NAMALWA (cell line): Measurements from ENCODE around the gene HOXD1.

Experiments used
- DNase-seq: peaks from one replicate; pipeline ENCODE4 v3.0.0-alpha.2; 2015; ENCODE audit warnings: low spot score

HOXD1 gene

DNA sequence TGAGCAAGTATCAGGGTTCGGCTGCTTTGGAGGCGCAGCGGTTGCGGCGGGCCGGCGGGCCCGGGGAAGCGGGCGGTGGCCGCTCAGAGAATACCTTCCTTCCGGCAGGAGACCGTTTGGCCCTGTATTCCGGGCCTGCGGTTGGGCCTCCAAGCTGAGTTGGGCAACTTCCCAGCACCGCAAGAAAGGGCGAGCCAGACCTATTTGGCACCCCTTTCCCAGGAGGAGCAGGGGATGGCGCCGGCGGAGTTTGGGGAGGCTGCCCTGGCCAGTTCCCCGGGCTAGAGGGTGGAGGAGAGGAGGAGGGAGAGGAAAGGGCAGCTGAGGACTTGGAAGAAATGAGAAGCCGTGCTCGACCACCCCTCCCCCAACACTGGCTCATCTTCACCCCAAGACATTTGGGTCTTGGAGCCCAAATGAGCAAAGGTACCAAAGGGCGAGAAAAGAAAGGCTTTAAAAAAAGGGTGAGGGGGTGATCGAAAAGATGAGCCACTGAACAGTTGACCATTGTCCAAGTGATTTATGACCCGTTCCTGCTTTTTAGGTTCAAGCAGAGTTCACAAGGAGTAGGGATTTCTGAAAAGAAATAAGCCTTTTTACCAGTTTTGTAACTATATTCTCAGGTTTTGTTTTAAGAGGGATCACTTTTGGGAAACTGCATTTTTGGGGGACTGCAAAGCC, 23.0 kb upstream of the HOXD1 start:
- no peak for DNase-seq

DNA sequence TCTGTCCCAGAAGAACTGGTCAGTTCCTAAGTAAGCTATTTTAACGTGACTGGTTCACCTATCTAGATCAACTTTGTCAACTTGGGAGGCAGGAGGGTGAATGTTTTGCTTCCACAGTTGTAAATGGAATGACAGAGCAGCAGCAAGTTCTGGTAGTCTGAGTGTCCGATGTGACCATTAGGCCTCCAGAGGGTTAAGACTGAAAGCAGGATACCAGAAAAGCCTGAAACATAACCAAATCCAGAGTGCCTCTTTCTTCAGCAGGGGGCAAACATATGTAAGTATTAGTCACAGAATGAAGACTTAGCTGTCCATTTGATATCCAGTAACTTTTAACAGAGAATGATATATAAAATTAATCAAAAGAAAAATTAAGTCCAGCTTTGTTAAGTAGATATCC, 22.2 kb upstream of the HOXD1 start:
- DNase-seq: no peak

DNA sequence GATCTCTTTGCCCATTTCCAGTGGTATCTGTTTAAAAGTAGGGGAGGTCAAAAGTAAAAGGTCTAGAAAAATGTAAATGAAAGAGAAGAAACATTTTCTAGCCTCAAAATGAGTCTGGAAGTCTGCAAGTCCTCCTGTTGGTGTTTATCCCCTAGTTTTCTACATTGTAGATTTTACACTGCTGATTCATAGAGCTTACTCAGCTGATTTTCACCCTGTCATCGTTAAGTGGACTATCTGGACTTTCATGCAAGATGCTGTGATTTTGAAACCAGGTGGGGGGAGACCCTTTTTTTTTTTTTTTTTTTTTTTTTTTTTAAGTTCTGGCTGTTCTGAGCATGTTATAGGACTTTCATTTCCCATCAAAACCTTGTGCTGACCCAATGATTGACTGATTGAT, 21.1 kb upstream of the HOXD1 start:
- no peak for DNase-seq

DNA sequence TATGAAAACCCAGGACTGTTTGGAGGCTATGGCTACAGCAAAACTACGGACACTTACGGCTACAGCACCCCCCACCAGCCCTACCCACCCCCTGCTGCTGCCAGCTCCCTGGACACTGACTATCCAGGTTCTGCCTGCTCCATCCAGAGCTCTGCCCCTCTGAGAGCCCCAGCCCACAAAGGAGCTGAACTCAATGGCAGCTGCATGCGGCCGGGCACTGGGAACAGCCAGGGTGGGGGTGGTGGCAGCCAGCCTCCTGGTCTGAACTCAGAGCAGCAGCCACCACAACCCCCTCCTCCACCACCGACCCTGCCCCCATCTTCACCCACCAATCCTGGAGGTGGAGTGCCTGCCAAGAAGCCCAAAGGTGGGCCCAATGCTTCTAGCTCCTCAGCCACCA, 19.3 kb upstream of the HOXD1 start:
- DNase-seq: no peak

DNA sequence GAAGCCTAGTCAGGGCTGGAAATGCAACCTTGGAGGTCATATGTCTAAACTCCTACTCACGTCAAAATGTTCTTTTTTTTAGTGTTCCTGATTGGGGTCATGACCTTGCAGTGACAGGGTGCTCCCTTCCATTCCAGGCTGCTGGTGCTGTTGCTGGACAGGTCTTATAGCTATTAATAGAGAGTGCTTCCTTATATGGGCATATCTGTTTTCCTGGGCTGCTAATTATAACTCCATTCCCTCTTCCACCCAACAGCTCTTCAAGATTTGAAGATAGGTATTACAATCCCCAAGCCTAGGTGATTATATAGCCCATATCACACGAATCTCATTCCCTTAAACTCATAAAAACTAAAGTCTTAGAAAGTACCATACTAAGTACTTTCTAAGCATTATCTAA, 18.8 kb upstream of the HOXD1 start:
- DNase-seq: no peak

DNA sequence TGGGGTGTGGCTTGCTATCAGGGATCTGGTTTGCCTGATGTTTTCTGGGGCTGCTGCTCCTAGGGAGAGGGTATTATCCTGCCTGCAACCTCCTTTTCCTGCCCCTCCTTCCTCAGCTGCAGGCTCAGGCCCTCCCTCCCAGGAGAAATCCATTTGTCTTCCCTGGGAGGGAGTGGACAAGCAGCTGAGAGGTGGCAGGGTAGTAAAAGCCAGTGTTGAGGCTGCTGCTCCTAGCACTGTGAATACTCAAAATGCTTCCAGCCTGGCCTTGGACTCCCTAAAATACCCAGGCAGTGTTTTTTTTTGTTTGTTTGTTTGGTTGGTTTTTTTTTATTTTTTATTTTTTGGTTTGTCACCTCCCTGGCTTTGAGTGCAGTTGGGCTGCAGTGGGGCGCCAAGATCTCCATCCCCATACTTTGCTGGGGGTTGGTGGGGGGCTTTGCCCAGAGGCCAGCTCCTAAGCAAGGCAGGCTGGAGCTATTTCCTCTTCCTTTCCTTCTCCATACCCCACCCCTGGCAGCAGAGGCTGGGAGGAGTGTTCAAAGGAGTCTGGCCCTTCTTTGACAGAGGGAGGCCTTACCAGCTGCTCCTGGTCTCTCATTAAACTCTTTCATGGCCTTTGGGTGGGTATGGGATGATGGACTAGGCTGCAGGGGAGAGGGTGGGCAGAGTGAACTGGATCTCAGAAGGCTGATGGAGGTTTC, 17.7 kb upstream of the HOXD1 start:
- no peak for DNase-seq

DNA sequence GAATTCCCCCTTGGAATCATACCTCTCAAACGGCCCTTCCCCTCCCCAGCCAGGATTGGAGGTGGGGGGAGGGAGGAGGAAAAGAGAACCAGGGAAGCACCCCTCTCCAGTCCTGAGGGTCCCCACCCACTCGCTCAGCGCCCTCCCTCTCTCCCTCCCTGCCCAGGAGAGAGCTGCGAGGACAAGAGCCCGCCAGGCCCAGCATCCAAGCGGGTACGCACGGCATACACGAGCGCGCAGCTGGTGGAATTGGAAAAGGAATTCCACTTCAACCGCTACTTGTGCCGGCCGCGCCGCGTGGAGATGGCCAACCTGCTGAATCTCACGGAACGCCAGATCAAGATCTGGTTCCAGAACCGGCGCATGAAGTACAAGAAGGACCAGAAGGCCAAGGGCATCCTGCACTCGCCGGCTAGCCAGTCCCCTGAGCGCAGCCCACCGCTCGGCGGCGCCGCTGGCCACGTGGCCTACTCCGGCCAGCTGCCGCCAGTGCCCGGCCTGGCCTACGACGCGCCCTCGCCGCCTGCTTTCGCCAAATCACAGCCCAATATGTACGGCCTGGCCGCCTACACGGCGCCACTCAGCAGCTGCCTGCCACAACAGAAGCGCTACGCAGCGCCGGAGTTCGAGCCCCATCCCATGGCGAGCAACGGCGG, 17.0 kb upstream of the HOXD1 start:
- no peak for DNase-seq

DNA sequence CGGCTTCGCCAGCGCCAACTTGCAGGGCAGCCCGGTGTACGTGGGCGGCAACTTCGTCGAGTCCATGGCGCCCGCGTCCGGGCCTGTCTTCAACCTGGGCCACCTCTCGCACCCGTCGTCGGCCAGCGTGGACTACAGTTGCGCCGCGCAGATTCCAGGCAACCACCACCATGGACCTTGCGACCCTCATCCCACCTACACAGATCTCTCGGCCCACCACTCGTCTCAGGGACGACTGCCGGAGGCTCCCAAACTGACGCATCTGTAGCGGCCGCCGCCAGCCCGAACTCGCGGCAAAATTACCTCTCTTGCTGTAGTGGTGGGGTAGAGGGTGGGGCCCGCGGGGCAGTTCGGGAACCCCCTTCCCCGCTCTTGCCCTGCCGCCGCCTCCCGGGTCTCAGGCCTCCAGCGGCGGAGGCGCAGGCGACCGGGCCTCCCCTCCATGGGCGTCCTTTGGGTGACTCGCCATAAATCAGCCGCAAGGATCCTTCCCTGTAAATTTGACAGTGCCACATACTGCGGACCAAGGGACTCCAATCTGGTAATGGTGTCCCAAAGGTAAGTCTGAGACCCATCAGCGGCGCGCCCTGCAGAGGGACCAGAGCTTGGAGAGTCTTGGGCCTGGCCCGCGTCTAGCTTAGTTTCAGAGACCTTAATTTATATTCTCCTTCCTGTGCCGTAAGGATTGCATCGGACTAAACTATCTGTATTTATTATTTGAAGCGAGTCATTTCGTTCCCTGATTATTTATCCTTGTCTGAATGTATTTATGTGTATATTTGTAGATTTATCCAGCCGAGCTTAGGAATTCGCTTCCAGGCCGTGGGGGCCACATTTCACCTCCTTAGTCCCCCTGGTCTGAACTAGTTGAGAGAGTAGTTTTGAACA, 16.2 kb upstream of the HOXD1 start:
- DNase-seq: no peak

DNA sequence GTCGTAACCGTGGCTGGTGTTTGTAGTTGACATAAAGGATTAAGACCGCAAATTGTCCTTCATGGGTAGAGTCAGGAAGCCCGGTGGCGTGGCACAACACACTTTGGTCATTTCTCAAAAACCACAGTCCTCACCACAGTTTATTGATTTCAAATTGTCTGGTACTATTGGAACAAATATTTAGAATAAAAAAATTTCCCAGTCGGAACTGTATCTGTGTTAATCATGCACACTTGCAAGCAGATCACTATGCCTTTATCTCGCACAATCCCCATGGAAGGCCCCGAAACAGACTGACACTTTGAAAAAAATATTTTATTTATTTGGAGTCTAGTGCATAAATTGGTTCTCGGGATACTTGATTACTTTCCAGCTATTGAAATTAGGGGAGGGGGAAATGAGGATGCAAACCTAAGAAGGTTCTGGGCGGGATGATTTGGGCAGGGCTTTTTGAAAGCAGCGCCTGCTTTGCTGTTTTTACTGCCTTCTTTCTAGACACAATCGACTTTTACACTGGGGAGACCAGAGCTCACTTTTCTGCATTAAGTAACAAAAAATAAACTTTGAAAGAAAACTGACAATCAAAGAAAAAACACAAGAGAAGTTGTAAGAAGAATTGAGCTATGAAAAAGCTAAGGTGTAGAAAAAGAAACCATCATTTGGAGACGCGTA, 15.4 kb upstream of the HOXD1 start:
- no peak for DNase-seq

DNA sequence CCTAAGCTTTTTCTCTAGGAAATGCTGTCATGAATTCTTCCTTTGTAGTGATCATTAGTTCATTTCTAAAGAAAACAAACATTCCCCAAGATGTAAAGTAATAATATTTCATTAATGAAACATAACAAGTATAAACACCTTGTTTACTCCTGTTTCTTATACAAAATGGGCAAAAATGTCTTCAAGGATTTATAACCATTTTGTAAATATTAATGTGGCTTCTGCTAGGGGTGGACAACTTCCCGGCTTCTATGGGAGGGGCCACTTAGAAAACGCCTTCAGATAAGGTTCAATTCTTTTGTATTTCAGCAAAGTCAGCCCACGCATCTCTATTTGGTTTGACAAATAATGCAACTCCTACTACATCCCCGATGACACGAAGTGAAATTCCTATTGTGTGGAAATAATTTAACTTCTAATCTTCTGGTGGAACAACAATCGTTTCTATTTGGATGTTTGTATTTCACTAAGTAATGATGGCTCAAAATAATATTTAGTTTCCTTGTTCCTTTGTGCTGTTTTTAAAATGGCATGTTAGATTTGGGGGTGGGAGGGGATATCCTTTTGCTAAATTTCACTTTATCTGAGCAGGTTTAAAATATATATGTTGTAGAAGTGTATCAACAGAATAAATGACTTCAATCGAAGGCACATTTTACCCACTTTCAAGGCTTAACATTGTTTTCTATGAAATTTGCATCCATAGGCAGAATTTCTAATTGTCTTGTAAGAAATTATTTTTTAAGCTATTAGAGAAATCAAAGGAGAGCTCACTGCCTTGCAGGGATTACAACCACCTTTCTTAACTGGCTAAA, 14.7 kb upstream of the HOXD1 start:
- DNase-seq: no peak

DNA sequence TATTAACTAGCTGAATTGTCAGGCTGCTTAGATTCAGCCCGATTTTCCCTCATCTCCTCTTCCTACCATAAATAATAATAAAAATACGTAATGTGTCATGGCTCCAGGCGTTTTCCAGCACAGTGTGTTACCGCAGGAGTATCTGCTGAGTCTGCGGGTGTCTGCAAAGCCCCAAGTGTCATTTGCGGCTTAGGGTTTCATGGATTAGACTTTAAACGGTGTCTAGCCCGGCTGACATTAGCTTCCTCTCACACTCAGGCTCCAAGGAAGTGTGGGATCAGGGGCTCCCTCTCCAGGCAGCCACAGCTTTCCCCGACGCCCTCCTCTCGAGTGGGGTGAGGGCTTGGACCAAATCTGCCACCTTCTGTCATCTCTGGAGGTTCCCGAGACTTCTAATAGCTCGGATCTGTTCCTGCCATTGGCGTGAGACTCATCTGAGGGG, 14.1 kb upstream of the HOXD1 start:
- no peak for DNase-seq

DNA sequence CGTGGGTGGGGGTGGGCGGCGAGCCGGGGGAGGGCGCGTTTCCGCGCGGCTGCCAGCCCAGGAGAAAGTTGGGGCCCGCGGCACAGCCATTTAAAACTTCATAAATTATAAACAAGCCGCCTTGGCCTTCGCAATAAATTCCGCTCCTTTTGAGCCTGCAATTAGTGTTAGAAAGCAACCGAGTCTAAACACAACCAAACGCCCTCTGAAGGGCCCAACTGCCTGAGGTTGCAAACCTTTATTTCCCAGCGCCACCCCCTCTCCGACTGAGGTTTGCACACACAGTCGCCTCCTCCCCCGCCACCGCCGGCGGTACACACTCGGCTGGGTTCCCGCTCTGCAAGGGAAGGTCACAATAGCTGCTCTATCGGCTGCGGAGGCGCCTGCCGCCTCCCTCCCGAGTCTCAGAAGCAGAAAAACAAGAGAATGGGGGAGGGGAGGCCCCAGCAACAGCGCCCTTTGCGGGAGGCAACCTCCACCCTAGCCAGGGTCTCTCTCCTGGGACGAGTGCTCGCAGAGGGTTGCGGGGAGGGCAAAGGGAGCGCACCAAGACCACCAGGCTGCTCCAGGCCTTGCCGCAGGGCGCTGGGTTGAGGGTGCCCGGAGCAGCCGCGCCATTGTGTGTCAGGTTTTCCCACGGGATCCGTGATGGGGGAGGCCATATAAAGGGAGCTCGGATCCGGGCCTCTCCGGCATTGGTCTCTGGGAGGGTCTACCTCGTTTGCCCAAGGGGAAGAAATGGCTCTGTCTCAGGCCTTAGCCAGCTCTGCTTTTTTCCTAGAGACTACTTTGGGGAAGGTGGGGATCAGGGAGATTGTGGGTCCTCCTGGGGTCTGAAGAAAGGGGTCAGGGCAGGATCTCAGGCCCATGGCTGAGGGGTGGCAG, 13.4 kb upstream of the HOXD1 start:
- no peak for DNase-seq

DNA sequence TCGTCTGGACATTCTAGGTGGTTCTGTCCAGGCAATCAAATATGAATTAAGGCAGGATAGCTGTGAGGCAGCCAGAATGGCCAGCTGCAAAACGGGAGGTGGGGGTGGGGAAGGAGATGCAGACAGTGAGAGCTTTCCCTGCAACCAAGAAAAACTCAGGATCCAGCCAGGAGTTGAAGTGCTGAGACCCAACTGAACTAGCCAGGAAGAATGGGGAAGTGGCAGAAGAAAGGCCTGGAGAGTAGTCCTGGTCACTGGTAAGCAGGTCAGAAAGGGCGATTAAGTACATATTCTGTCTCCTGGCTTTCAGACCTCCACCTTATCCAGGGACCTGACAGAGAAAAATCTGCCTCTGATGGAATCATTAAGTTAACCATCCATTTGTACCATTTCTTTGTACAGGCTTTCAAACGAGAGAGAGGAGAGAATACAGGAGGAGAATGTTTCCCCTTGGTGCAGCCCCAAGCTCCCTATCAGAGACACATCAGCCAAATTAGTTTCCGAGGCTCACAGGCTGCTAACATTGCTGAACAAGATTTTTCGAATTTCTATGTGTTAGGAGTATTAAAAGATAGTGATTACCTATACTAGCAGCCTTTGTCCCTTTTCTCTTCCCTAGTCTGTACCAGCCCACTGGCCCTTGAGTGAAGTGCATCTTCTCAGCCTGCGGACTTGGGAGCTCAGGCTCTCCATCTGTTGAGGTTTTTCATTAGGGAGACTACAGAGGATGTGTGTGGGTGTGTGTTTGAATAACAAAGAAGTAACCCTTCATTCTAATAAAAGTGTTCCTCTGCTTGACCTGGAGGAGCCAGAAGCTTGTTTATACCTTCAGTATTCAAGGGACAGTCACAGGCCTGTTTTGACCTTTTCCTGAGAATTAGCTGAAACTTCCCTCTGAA, 12.5 kb upstream of the HOXD1 start:
- DNase-seq: no peak

DNA sequence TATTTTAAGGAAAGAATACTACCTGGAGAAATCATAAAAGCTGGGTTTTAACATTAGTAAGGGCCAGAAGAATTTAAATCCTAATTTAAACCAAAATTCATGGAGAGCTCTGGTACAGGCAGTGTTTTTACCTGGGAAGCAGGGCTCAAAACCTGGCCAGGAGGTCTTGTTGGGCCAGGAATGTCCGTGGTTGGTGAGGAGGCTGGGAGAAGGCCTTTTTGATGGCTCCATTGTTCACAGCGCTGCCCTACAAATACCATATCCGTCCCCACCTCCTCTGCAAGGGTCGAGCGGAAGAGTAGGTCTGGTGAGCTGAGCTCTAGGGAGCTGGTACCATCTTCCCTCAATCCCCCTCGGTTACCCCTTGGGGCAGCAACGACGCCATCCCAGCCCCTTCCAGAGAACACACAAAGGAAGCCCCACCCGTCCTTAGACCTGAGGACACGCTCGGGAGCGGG, 10.9 kb upstream of the HOXD1 start:
- DNase-seq: no peak

DNA sequence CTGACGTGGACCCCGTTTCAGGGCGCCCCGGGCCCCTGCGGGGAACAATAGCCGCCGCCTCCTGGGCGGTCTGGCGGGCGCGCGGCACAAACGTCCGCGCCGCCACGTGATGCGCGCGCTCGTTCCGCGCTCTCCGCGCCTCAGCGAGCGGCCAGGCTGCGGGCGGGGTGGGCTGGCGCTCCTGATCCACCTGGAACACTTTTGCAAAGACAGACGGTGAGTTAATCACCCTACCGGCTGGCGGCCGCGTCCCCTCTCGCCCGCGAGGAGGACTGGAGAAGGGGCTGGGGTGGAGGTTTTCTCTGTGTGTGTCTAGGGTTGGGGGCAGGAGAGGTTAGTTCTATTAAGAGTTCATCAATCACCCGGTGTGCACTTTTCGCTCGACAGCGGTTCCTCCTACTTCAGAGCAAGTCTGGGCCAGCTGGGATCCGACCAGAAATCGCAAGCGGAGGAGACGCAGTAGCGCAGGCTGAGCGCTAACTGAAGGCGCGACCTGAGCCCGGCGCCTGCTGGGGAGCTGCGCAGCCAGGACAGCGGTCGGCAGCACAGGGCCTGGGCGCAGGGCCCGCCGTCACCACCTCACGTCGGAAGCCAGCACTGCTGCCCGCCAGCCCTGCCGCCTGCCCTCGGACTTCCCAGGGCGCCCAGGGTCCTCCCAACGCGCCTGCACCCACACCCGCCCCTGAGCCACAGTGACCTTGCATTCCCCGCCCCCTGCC, 10.3 kb upstream of the HOXD1 start:
- DNase-seq: no peak

DNA sequence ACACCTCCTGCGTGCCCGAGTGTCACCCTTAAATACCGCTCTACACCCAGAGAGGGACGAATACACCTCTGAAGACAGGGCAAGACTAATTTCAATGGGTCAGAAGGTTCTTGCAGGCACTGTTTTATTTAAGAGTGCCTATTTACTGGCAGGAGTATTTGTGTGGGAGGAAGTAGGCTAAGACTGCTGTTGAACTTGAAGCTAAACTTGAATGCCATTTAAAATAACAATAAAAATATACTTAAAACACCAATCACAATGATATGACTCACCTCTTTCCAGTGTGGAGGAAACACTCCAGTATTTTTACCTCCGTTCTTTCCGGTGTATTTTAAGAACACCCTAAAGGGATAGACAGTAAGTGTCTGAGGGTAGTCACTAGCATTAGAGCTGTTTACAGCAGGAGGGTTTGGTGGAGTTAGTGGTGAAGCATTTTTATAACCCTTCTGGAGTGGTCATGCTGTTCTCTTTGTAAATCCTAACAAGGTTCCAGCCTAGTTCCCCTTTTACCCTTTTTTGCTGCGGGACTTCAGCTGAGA, 9.6 kb upstream of the HOXD1 start:
- no peak for DNase-seq

DNA sequence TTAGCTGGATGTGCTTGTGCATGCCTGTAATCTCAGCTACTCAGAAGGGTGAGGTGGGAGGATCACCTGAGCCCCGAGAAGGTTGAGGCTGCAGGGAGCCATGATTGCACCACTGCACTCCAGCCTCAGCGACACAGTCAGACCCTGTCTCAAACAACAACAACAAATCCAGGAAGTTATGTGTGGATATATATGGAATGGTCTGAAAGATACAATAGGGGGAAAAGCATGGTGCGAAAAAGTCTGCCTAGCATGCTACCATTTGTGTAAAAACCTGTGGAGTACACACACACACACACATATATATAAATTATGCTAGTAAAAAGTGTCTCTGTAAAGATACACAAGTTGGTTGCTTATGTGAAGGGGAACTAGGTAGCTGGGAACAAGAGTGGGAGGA, 6.9 kb upstream of the HOXD1 start:
- DNase-seq: no peak

DNA sequence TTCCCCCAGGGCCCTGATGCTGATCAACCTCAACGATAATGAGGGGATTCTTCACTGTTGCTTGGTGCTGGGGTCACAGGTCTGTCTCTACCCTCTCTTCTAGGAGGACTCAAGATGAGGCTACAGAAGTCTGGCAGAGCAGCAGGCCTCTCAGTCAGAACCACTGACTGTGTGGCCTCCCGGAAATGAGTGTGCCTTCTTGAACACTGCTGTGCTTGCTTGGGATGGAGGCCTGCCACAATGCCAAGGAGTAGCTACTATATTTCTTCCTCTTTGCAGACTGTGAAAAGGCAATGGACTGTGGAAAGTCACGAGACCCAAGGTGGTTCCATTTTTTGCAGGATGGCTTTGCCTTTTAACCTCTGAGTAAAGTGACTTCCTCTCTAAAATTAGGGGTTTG, 5.8 kb upstream of the HOXD1 start:
- no peak for DNase-seq
